ENCODE results near the gene QSER1.

The QSER1 gene

DNA sequence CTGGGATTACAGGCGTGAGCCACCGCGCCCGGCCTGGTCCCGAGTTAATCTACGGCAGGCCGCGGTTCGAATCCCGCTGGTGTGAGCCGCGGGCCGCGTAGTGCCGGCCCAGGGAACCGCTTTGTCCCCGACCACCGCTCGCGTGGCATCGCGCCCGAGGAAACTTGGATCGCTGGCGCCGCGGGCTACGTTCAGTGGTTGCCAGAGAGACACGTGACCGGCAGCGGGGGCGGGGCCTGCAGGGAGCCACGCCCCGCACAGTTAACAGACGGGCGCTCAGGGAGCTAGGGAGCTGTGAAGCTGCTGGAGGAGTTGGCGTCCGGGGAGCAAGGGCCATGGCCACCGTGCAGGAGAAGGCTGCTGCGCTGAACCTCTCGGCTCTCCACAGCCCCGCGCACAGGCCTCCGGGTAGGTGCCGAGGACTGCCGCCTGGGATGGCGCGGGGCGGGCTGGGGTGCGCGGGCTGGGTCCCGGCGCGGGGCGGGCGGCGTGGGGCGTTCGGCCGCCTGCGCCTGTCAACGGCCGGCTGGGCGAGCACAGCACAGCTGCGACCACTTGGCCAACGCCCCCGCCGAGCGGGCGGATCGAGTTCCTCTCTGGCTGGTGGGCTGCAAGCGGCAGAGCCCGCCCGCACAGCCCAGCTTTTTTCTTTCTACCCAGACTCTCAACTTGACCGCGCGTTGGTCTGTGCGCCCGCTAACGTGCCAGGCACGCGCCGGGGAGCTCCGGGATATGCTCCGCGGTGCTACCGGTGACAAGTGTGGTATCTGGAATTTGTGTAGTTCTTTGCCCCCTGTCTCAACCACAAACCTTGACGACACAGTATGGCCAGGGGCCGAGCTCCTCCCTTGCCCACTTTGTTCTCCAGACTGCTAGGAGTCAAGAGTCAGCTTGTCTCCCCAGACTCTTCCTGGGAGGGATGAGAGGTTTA, 123.3 kb downstream of the QSER1 start, which contains the start of gene DEPDC7:
TSS of gene DEPDC7 (plus strand) at position 258 of the 931 bp plus-strand sequence. CDS start at position 336, 78 bp downstream.
- no peaks in the 10 kb centered on the region for H3K36me3 ChIP-seq (ENCODE audit: control insufficient read depth, insufficient read depth, low read length)
- WGBS (ENCODE audit: insufficient coverage, insufficient read length) = no CpG with 5 or more reads among the region's 89 CpGs
- no peaks in the 10 kb centered on the region for H3K4me1 ChIP-seq (ENCODE audit: control insufficient read depth, insufficient read depth, low read length)
- no peaks in the 10 kb centered on the region for H3K9me3 ChIP-seq (ENCODE audit: control insufficient read depth, insufficient read depth, low read length)
- H3K27me3 ChIP-seq (ENCODE audit: control insufficient read depth, insufficient read depth, low read length) = no peaks in the 10 kb centered on the region
- H3K27ac ChIP-seq (ENCODE audit: low read length) = no peak within 1 kb of the TSS
- peak within 1 kb of the TSS; percentile 75; the same call in 1 of the 2 replicates for H3K4me3 ChIP-seq (ENCODE audit: low read length)
- DNase-seq (ENCODE audit: low read depth, low spot score) = no peak

GRCh38 chr11:33016654-33017053, 124.0 kb downstream of the QSER1 start:
- no peak overlapping the region for H3K4me3 ChIP-seq (ENCODE audit: low read length)
- DNase-seq (ENCODE audit: low read depth, low spot score) = no peak
- H3K9me3 ChIP-seq (ENCODE audit: control insufficient read depth, insufficient read depth, low read length) = no peaks in the 10 kb centered on the region
- H3K27ac ChIP-seq (ENCODE audit: low read length) = no peak overlapping the region
- H3K27me3 ChIP-seq (ENCODE audit: control insufficient read depth, insufficient read depth, low read length) = no peaks in the 10 kb centered on the region
- no peaks in the 10 kb centered on the region for H3K36me3 ChIP-seq (ENCODE audit: control insufficient read depth, insufficient read depth, low read length)
- WGBS (ENCODE audit: insufficient coverage, insufficient read length) = no CpG with 5 or more reads among the region's 4 CpGs
- H3K4me1 ChIP-seq (ENCODE audit: control insufficient read depth, insufficient read depth, low read length) = no peaks in the 10 kb centered on the region

GRCh38 chr11:33017478-33017877, 124.9 kb downstream of the QSER1 start:
- Histone ChIP-seq H3K27ac (ENCODE audit: low read length) (no peak overlapping the region), H3K27me3 (ENCODE audit: control insufficient read depth, insufficient read depth, low read length) (no peaks in the 10 kb centered on the region), H3K4me3 (ENCODE audit: low read length) (no peak overlapping the region), H3K4me1 (ENCODE audit: control insufficient read depth, insufficient read depth, low read length) (no peaks in the 10 kb centered on the region), H3K9me3 (ENCODE audit: control insufficient read depth, insufficient read depth, low read length) (no peaks in the 10 kb centered on the region), H3K36me3 (ENCODE audit: control insufficient read depth, insufficient read depth, low read length) (no peaks in the 10 kb centered on the region)
- no CpG with 5 or more reads among the region's 9 CpGs for WGBS (ENCODE audit: insufficient coverage, insufficient read length)
- no peak for DNase-seq (ENCODE audit: low read depth, low spot score)

GRCh38 chr11:33017965-33018364, 125.4 kb downstream of the QSER1 start:
- no peak for DNase-seq (ENCODE audit: low read depth, low spot score)
- Histone ChIP-seq H3K27ac (ENCODE audit: low read length) (no peak overlapping the region), H3K4me1 (ENCODE audit: control insufficient read depth, insufficient read depth, low read length) (no peaks in the 10 kb centered on the region), H3K36me3 (ENCODE audit: control insufficient read depth, insufficient read depth, low read length) (no peaks in the 10 kb centered on the region), H3K27me3 (ENCODE audit: control insufficient read depth, insufficient read depth, low read length) (no peaks in the 10 kb centered on the region), H3K9me3 (ENCODE audit: control insufficient read depth, insufficient read depth, low read length) (no peaks in the 10 kb centered on the region), H3K4me3 (ENCODE audit: low read length) (no peak overlapping the region)
- WGBS (ENCODE audit: insufficient coverage, insufficient read length) = no CpG with 5 or more reads among the region's 3 CpGs

DNA sequence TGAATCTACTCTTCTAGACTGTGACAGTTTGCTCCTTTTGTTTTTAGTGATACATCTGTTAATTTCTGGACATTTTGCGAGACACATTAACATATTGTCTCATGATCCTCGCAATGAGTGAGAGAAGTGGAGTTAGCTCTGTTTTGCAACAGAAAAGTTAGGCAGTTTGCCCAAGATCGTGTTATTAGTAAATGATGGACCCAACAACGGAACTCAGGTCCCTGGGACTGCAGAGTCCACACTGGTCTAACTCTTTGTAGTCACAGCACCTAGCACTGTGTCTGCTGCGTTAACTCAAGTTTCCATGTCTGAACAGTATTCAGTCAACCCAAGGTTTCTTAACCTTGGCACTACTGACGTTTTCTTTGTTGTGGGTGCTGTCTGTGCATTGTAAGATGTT, 126.2 kb downstream of the QSER1 start:
- WGBS (ENCODE audit: insufficient coverage, insufficient read length) = no CpG with 5 or more reads among the region's 6 CpGs
- no peak for DNase-seq (ENCODE audit: low read depth, low spot score)

DNA sequence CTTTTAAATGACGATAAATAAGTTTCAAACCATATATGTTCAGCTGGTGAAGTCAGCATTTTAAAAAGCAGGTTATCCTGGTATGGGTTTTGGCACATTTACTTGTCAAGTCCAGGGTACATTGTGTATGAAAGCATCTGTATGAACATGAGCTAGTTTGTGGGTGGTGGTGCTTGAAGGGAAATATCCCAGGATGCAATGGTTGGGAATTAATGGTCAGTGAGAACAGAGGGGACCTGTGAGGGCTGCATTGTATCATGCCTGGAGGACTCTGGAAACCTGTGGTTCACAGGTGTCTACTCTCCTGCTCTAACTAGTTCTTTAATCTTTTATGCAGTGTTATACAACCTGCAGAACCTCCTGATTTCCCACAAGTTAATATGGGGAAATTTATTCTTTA, 128.9 kb downstream of the QSER1 start:
- H3K9me3 ChIP-seq (ENCODE audit: control insufficient read depth, insufficient read depth, low read length) = no peaks in the 10 kb centered on the region
- DNase-seq (ENCODE audit: low read depth, low spot score) = no peak
- no peak overlapping the region for H3K4me3 ChIP-seq (ENCODE audit: low read length)
- H3K27ac ChIP-seq (ENCODE audit: low read length) = no peak overlapping the region
- no peaks in the 10 kb centered on the region for H3K4me1 ChIP-seq (ENCODE audit: control insufficient read depth, insufficient read depth, low read length)
- no peaks in the 10 kb centered on the region for H3K27me3 ChIP-seq (ENCODE audit: control insufficient read depth, insufficient read depth, low read length)
- no peaks in the 10 kb centered on the region for H3K36me3 ChIP-seq (ENCODE audit: control insufficient read depth, insufficient read depth, low read length)
- no CpG with 5 or more reads among the region's 1 CpG for WGBS (ENCODE audit: insufficient coverage, insufficient read length)

More for the DNA sequence above, 126.2 kb downstream of the QSER1 start:
- H3K9me3 ChIP-seq (ENCODE audit: control insufficient read depth, insufficient read depth, low read length) = no peaks in the 10 kb centered on the region
- H3K36me3 ChIP-seq (ENCODE audit: control insufficient read depth, insufficient read depth, low read length) = no peaks in the 10 kb centered on the region
- H3K27ac ChIP-seq (ENCODE audit: low read length) = no peak overlapping the region
- no peaks in the 10 kb centered on the region for H3K4me1 ChIP-seq (ENCODE audit: control insufficient read depth, insufficient read depth, low read length)
- no peak overlapping the region for H3K4me3 ChIP-seq (ENCODE audit: low read length)
- H3K27me3 ChIP-seq (ENCODE audit: control insufficient read depth, insufficient read depth, low read length) = no peaks in the 10 kb centered on the region

- H3K27ac ChIP-seq (ENCODE audit: low read length) = no peak overlapping the region
- no peaks in the 10 kb centered on the region for H3K36me3 ChIP-seq (ENCODE audit: control insufficient read depth, insufficient read depth, low read length)
- no peak overlapping the region for H3K4me3 ChIP-seq (ENCODE audit: low read length)
- DNase-seq (ENCODE audit: low read depth, low spot score) = no peak
- H3K4me1 ChIP-seq (ENCODE audit: control insufficient read depth, insufficient read depth, low read length) = no peaks in the 10 kb centered on the region
- H3K9me3 ChIP-seq (ENCODE audit: control insufficient read depth, insufficient read depth, low read length) = no peaks in the 10 kb centered on the region
- no CpG with 5 or more reads among the region's 1 CpG for WGBS (ENCODE audit: insufficient coverage, insufficient read length)
- no peaks in the 10 kb centered on the region for H3K27me3 ChIP-seq (ENCODE audit: control insufficient read depth, insufficient read depth, low read length)
These were observed 129.3 kb downstream of the QSER1 start for GRCh38 chr11:33021937-33022336.

- H3K36me3 ChIP-seq (ENCODE audit: control insufficient read depth, insufficient read depth, low read length) = no peaks in the 10 kb centered on the region
- no peak overlapping the region for H3K27ac ChIP-seq (ENCODE audit: low read length)
- H3K9me3 ChIP-seq (ENCODE audit: control insufficient read depth, insufficient read depth, low read length) = no peaks in the 10 kb centered on the region
- no peaks in the 10 kb centered on the region for H3K27me3 ChIP-seq (ENCODE audit: control insufficient read depth, insufficient read depth, low read length)
- no CpG with 5 or more reads among the region's 3 CpGs for WGBS (ENCODE audit: insufficient coverage, insufficient read length)
- no peaks in the 10 kb centered on the region for H3K4me1 ChIP-seq (ENCODE audit: control insufficient read depth, insufficient read depth, low read length)
- no peak for DNase-seq (ENCODE audit: low read depth, low spot score)
- no peak overlapping the region for H3K4me3 ChIP-seq (ENCODE audit: low read length)
These were observed 132.7 kb downstream of the QSER1 start for GRCh38 chr11:33025339-33025722.

DNA sequence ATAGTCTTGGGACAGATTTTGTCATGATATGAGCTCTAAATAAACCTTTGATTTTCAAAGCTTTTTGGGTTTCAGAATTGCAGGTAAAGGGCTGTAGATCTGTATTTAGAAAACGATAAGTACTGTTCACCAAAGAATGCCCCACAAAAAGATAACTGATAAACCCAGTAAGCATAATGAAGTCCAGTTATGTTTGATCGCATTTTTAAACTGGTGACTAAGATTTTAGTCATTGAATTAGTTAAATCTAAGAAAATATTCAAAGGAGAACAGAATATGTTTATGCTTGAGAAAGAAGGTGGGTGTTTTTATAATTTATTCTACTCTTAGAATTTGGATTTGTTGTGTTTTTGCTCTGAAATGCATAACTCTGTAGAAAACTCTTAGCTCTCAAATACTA, 134.6 kb downstream of the QSER1 start:
- no peaks in the 10 kb centered on the region for H3K9me3 ChIP-seq (ENCODE audit: control insufficient read depth, insufficient read depth, low read length)
- H3K4me1 ChIP-seq (ENCODE audit: control insufficient read depth, insufficient read depth, low read length) = no peaks in the 10 kb centered on the region
- H3K27ac ChIP-seq (ENCODE audit: low read length) = no peak overlapping the region
- no peak overlapping the region for H3K4me3 ChIP-seq (ENCODE audit: low read length)
- no peaks in the 10 kb centered on the region for H3K27me3 ChIP-seq (ENCODE audit: control insufficient read depth, insufficient read depth, low read length)
- DNase-seq (ENCODE audit: low read depth, low spot score) = no peak
- no peaks in the 10 kb centered on the region for H3K36me3 ChIP-seq (ENCODE audit: control insufficient read depth, insufficient read depth, low read length)
- no CpG with 5 or more reads among the region's 2 CpGs for WGBS (ENCODE audit: insufficient coverage, insufficient read length)

DNA sequence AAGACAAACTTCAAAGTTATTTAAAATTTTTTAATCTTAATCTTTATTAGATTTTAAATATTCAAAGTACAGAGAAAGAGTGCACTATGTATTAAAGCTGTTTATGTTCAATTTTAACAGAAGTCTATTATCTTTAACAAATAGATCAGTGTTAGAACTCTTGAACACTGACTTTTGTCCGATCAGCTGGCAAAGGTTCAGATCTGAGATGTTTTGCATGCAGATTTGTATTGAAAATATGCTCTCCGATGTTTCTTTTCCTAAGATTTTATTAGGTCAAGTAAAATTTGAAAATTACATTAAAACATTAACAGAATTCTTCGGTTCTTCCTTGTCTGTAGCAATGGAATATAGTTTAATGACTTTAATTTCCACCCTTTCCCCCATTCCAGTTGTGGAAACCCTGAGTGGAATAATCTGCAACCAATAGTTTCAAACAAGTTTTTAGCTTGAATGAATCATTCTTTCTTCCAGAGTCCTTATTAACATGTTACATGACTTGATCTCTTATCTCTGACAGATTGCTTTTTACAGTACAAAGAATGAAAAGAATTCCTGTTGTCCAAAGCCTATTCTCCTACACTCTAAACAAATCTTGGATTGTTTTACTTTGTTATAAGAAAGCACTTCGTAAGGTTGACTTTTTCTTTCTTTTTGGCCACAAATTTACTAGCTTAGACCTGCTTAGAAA, 135.4 kb downstream of the QSER1 start:
- no peak for DNase-seq (ENCODE audit: low read depth, low spot score)
- no peaks in the 10 kb centered on the region for H3K36me3 ChIP-seq (ENCODE audit: control insufficient read depth, insufficient read depth, low read length)
- no peaks in the 10 kb centered on the region for H3K4me1 ChIP-seq (ENCODE audit: control insufficient read depth, insufficient read depth, low read length)
- H3K9me3 ChIP-seq (ENCODE audit: control insufficient read depth, insufficient read depth, low read length) = no peaks in the 10 kb centered on the region
- no peak overlapping the region for H3K27ac ChIP-seq (ENCODE audit: low read length)
- WGBS (ENCODE audit: insufficient coverage, insufficient read length) = no CpG with 5 or more reads among the region's 4 CpGs
- H3K4me3 ChIP-seq (ENCODE audit: low read length) = no peak overlapping the region
- no peaks in the 10 kb centered on the region for H3K27me3 ChIP-seq (ENCODE audit: control insufficient read depth, insufficient read depth, low read length)

Data from iPS DF 6.9 (cell line).